ENCODE measurements around the gene RFWD3. TPM values are rescaled to one million over a fixed set of nuclear protein-coding genes. Genes with fewer than 3 reads are reported as not detected.
A peak's percentile ranks its signal among the peaks of the same experiment; 100 is the strongest.

The RFWD3 gene
- total RNA-seq, 3 donors from 2014 or later (not counting 1 experiment from before 2014, with no cell fraction given) = 41.1 to 53.4 (median 47.5) TPM

DNA sequence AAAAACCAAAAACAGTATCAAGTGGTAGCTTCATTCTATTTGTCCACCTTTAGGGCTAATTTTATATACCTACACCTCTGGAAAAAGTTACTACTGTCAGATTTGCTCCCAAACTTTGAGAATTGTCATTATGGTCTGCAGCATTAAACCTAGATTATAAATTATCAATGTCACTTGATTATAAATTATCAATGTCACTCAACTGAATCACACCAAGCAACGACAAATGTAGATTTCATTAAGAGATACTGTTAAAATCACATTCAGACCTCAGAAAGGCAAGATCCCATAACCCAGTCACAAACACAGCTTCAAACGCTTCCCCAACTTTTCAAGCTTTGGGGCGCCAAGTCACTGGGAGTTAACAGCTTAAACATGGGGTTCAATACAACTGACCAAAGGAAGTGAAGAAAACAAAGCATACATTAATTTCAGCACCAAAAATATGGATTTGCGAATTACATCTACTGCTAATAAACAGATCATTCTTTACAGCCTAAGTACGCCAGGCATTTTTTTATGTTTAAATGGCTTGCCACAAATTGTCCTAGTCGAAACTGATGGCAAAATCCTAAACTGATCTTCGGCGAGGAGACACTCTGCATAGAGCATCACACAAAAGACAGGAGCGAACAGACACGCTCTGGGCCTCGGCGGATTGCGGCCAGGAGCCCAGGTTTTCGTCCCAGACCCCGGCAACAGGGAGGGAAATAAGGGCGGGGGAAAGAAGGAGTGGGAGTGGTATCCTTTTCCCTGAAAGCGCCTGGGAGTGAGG, 60.7 kb downstream of the RFWD3 start:
- no peaks in the 10 kb centered on the region for H3K36me3 Mint-ChIP-seq

DNA sequence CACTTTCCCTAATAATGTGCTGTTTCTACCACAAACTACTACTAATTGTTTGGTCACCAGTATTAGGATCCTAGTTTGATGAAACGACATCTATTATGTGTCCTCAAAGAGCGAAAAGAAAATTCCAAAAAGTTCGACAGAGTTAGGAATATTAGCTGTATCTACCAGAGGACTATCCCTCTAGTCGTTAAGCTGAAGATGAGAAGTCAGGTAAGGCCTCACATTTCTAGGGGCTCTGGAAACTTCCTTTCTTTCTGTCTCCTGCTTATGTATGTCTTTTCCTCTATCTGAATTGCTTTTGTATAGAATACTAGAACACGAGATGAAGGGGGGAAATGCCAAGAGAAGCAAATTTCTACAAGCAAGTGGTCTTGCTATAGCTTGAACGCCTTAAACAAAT, 61.3 kb downstream of the RFWD3 start:
- Mint-ChIP-seq H3K27ac (peak overlapping the region; percentile 94 to 95), H3K9me3 (no peaks in the 10 kb centered on the region), H3K4me3 (peak overlapping the region; percentile 95), H3K4me1 (peaks cover 52 to 62% of the 10 kb centered on the region in 2 donors), H3K36me3 (no peaks in the 10 kb centered on the region), H3K27me3 (ENCODE audit: low read depth in 2 of 2) (no peaks in the 10 kb centered on the region)
- DNase-seq (no peak), ATAC-seq (no peak)
- no peak overlapping the region for H3K4me3 ChIP-seq (ENCODE audit: low read length)
- no peaks in the 10 kb centered on the region for H3K9me3 ChIP-seq (ENCODE audit: control insufficient read depth, insufficient read depth, low read length)
- peaks cover 36% of the 10 kb centered on the region for H3K4me1 ChIP-seq (ENCODE audit: control insufficient read depth, insufficient read depth, low read length)
- TF ChIP-seq, protein P1, sequence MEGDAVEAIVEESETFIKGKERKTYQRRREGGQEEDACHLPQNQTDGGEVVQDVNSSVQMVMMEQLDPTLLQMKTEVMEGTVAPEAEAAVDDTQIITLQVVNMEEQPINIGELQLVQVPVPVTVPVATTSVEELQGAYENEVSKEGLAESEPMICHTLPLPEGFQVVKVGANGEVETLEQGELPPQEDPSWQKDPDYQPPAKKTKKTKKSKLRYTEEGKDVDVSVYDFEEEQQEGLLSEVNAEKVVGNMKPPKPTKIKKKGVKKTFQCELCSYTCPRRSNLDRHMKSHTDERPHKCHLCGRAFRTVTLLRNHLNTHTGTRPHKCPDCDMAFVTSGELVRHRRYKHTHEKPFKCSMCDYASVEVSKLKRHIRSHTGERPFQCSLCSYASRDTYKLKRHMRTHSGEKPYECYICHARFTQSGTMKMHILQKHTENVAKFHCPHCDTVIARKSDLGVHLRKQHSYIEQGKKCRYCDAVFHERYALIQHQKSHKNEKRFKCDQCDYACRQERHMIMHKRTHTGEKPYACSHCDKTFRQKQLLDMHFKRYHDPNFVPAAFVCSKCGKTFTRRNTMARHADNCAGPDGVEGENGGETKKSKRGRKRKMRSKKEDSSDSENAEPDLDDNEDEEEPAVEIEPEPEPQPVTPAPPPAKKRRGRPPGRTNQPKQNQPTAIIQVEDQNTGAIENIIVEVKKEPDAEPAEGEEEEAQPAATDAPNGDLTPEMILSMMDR (IDR thresholded peaks at IDR 0.05) = no peak
- intact Hi-C loops (cut with micrococcal nuclease) = no loop called here
- 78% methylated on average over 6 of the region's 6 CpGs for WGBS (ENCODE audit: insufficient coverage)
- H3K27ac ChIP-seq (ENCODE audit: low read length) = no peak overlapping the region
- no peaks in the 10 kb centered on the region for H3K36me3 ChIP-seq (ENCODE audit: control insufficient read depth, insufficient read depth, low read length)
- H3K27me3 ChIP-seq (ENCODE audit: control insufficient read depth, insufficient read depth, low read length) = no peaks in the 10 kb centered on the region

More for the DNA sequence above, 60.7 kb downstream of the RFWD3 start:
- H3K4me1 ChIP-seq (ENCODE audit: control insufficient read depth, insufficient read depth, low read length) = peaks cover 31% of the 10 kb centered on the region
- H3K4me3 ChIP-seq (ENCODE audit: low read length) = peak overlapping the region; percentile 99
- ATAC-seq (no peak), DNase-seq (peak in 1 of 2 donors; percentile 26)
- 9% methylated on average over 17 of the region's 17 CpGs for WGBS (ENCODE audit: insufficient coverage)
- H3K36me3 ChIP-seq (ENCODE audit: control insufficient read depth, insufficient read depth, low read length) = no peaks in the 10 kb centered on the region
- intact Hi-C loops (cut with micrococcal nuclease) = no loop called here
- Mint-ChIP-seq H3K27me3 (ENCODE audit: low read depth in 2 of 2) (no peaks in the 10 kb centered on the region), H3K9me3 (no peaks in the 10 kb centered on the region), H3K27ac (peak overlapping the region; percentile 94 to 95), H3K4me3 (peak overlapping the region; percentile 95), H3K4me1 (peaks cover 46 to 56% of the 10 kb centered on the region in 2 donors)
- no peaks in the 10 kb centered on the region for H3K27me3 ChIP-seq (ENCODE audit: control insufficient read depth, insufficient read depth, low read length)
- TF ChIP-seq, protein P1 (IDR thresholded peaks at IDR 0.05) = no peak
- peak overlapping the region; percentile 95 for H3K27ac ChIP-seq (ENCODE audit: low read length)
- no peaks in the 10 kb centered on the region for H3K9me3 ChIP-seq (ENCODE audit: control insufficient read depth, insufficient read depth, low read length)

DNA sequence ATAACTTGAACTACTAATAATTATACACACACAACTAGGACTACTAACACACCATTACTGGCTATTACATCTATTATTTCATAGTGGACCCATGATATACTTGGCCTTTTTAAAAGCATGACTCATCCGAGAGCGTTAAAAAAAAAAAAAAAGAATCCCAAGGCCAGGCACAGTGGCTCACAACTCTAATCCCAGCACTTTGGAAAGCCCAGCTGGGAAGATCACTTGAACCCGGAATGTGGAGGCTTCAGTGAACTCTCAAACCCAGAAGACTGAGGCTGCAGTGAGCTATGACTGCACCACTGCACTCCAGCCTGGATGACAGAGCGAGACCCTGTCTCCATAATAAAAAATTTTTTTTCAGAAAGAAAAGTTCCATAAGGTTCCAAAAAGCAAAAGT, 62.8 kb downstream of the RFWD3 start:
- Mint-ChIP-seq H3K4me1 (peaks cover 66 to 76% of the 10 kb centered on the region in 2 donors), H3K4me3 (peak overlapping the region; percentile 71), H3K27me3 (ENCODE audit: low read depth in 2 of 2) (no peaks in the 10 kb centered on the region), H3K9me3 (no peaks in the 10 kb centered on the region), H3K36me3 (no peaks in the 10 kb centered on the region), H3K27ac (peak overlapping the region; percentile 94 to 95)
- WGBS (ENCODE audit: insufficient coverage) = 96% methylated on average over 4 of the region's 4 CpGs
- DNase-seq = no peak
- no peaks in the 10 kb centered on the region for H3K36me3 ChIP-seq (ENCODE audit: control insufficient read depth, insufficient read depth, low read length)
- intact Hi-C loops (cut with micrococcal nuclease) = no loop called here
- H3K27me3 ChIP-seq (ENCODE audit: control insufficient read depth, insufficient read depth, low read length) = no peaks in the 10 kb centered on the region
- H3K4me1 ChIP-seq (ENCODE audit: control insufficient read depth, insufficient read depth, low read length) = peaks cover 43% of the 10 kb centered on the region
- no peaks in the 10 kb centered on the region for H3K9me3 ChIP-seq (ENCODE audit: control insufficient read depth, insufficient read depth, low read length)
- TF ChIP-seq, protein P1 (IDR thresholded peaks at IDR 0.05) = no peak
- H3K27ac ChIP-seq (ENCODE audit: low read length) = no peak overlapping the region
- H3K4me3 ChIP-seq (ENCODE audit: low read length) = no peak overlapping the region
- ATAC-seq = no peak
